NCI-H774 (cell line): Measurements from ENCODE around the gene SH3BP5L.

Source experiments
- DNase-seq: peaks from one replicate; lab custom pipeline; 2025; lab: John Stamatoyannopoulos, UW

Gene SH3BP5L

DNA sequence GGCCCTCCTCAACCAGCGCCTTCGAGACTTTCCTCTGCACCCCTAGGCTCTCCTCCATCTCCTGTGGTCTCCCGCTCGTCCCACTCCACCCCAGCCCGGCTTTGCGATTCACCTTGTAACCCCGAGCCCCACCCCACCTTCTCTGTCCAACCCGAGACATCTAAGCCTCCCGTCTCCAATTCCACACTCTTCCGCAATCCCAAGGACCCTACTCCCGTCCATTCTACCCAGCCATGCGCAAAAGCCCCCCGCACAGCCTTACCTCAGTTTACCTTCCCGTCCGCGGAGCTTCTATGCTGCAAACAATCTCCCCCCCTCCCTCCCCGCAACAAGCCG lies 174 bp downstream of the SH3BP5L start:
- no peak for DNase-seq

DNA sequence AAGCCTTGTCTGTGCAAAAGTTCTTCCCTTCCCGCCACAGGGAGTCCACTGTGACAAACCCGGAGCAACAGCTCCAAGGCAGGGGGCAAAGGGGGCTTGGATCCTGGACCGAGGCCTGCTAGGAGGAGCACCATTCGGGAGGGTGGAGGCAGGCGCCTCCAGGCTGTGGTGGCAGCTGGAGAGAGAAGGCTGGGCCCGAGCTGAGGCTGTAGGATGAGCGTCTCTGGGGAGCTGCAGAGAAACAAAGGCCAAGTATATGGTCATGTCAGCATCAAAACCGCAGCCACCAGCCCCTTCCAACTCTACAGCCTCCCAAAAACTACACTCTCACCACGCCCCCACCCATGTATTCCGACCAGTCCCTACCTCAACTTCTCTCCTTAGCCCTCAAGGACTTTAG lies 579 bp downstream of the SH3BP5L start:
- DNase-seq, result no peak

DNA sequence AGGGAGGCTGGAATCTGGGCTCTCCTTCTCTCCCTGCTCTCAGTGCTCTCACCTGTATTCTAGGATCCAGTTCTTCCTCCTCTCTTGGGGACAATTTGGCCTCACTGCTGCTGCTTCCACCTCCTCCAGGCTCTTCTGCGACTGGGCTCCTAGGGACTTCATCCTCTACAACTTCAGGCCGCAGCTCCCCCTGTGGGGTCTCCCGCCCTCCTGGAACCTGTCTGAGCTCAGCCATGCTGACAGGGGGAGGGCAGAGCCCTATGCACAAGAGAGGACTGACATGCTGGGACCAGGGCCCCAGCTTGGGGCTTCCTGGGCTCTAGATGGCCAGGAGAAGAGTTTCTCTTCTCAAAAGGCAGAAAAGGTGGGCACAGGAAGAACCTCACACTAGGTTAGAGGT lies 1.0 kb downstream of the SH3BP5L start:
- DNase-seq, result no peak

DNA sequence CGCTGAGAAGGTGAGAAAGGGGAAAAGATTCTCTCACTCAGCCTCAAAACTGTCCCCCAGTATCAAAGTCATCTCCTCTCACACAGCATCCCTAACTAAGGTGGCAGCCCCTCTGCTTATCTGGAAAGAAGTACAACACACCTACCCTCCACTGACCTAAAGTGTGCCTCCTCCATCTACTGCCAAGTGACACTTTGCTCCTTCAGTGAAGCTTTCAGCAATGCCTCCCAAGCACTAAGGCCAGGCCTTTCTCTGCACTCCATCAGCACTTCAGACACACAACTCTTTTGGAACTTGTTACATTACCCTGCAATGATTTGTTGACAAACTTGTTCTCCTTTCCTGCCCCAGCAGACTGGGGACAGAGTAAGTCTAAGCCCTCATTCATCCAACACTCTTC lies 1.4 kb downstream of the SH3BP5L start:
- no peak for DNase-seq

DNA sequence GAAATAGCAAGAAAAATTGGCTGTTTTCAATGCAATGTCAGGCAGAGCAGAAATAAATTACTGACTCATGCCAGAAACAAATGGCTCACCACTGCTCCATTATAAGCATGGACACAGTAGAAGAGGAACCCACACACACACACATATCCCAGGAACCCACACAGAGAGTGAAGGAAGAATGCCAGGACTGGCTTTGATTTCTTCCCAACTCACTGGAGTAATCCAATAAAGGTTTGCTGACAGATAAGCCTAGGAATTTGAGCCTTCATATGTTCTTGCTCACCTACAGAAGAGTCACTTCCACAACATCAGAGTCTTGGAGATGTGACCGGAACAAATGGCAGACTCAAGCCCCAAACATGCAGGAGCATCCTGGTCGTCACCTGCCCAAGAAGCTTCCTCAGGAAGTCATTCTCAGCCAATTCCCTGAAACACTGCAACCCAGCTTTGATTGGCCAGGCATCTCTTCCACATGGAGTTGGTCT lies 2.2 kb downstream of the SH3BP5L start:
- DNase-seq, result no peak

DNA sequence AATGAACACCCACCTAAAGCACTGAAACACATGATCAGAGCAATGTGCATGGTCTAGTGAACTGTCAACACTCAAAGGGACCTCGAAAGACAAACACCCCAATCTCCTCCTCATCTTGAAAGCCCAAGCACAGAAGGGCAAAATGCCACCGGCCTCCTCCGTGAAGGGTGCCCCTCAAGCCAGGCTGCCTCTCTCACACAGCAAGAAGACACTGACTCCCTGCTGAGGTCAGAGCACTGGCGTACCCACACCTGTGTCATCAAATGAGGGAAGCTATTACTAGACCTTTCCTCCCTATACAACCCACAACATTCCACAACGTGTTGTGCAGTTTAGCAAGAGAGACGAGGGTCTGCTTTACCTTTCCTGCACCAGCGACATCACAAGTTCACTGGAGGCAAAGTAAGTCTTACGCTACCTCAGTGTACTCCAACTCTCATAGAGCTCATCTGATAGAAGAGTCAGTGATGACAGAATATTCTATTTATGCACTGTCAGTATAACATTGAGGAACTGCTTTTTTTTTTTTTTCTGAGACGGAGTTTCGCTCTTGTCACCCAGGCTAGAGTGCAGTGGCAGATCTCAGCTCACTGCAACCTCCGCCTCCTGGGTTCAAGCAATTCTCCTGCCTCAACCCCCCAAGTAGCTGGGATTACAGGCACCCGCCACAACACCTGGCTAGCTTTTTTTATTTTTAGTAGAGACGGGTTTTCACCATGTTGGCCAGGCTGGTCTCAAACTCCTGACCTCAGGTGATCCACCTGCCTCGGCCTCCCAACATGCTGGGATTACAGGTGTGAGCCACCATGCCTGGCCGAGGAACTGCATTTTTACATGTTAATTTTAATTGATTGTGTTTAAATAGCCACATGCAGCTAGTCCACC lies 3.3 kb downstream of the SH3BP5L start:
- DNase-seq, result no peak

DNA sequence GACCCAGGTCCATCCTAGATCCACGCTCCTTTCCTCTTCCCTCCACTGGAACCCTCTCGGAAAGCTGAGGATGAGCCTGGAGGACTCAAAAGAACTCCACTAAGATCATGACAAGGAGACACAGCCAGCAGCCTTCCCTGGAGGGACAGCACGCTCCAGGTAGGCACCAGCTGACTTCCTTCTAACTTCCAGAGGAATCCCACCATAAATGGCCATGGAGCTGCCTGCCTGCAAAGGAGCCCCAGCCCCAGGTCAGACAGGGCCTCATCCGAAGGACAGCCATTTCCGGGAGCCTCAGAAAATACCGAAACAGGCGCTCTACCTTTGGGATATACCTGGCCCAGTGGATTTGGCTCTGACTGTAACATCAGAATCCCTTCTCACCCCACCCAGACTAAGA lies 4.1 kb downstream of the SH3BP5L start:
- no peak for DNase-seq

DNA sequence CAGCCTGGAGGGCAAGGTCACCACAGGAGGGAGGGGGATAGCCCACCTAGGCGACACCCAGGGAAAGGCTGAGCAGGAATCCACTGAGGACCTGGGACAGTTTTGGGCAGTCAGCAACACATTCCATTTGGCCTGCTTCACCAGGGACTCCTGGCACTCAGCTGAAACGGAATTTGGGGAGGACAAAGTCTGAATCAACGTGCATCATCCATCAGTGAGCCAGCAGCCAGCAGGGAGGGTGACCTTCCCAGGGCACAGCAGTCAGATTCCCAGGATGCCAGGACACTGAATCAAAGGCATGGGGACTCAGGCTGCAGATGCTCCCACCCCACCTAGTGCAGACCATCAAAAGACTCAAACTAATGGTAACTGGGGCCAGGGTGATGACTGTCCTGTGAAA lies 4.6 kb downstream of the SH3BP5L start:
- no peak for DNase-seq

DNA sequence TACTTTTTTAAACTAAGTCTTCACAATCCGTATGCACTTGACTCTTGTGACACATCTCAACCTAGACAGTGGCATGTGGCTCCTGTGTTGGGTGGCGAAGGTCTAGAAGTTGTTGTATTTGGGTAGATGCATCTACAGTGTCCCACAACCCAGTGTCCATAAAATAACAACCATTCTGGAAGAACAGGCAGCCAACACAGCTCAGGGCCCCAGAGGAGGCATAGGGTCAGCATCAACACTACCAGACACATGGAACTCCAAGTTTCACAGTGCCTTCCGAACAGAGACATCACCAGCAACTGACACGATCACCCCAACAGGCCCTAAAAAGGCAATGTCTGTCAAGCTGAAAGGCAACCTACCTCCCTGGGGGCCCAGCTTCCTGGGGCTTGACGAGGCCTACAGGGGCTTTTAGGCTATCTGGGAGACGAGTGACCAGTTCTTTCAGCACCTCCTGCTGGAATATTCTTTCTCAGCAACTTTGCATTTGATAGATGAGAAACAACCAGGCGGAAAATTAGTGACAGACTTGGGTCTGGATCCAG lies 5.6 kb downstream of the SH3BP5L start:
- DNase-seq, result no peak

DNA sequence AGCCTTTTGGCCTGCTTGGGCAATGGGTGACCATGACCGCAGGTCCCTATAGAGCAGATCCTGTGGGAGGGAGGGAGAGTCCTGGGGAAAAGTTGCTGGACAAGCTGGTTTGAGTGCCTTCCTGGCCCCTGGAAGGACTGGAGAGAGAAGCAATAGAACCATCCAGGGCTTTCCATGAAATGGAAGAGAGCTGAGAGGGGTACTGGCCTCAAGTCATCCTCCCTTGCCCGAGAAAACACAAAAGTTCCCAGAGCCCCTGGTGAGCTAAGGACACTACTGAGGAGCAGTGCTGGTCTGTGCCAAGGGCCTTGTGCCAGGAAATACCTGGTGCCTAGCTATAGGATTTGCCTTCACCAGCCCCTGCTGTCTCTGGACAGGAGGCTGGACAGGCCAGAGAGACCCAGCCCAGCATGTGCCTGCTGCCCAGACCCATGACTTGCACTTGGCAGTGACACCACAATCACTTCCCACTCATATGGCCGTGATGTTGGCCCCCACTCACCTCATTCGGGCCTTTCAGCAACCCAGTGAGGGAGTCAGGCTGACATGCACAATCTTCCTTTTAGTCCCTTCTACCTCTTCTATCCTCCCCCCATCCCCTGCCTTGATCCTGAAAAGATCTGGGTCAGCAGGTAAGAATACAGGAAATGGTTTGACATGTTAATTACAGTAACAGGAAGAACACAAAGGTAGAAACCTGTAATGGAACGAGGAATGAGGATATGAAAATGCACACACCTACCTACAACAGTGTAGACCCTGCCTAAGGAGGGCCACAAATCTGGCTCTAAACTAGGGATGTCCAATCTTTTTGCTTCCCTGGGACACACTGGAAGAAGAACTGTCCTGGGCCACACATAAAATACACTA lies 7.0 kb downstream of the SH3BP5L start:
- DNase-seq, result no peak

DNA sequence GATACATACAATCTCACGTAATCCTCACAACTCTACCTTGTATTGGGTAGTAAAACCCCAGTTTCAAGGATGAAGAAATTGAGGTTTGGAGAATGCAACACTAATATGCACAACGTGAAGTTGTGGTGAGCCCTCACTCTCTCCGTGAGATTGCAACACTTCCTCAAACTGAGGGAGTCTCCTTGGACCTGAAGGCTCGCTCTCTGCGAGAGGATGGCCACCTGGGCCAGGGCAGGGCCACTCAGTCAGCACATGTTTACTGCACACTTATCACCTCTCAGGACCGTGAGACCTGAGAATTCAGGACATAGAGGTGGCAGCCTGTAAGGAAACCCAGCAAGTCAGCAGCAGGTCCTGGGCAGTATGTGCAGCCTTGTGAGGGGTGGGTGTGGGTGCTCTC lies 8.7 kb downstream of the SH3BP5L start:
- DNase-seq, result no peak

DNA sequence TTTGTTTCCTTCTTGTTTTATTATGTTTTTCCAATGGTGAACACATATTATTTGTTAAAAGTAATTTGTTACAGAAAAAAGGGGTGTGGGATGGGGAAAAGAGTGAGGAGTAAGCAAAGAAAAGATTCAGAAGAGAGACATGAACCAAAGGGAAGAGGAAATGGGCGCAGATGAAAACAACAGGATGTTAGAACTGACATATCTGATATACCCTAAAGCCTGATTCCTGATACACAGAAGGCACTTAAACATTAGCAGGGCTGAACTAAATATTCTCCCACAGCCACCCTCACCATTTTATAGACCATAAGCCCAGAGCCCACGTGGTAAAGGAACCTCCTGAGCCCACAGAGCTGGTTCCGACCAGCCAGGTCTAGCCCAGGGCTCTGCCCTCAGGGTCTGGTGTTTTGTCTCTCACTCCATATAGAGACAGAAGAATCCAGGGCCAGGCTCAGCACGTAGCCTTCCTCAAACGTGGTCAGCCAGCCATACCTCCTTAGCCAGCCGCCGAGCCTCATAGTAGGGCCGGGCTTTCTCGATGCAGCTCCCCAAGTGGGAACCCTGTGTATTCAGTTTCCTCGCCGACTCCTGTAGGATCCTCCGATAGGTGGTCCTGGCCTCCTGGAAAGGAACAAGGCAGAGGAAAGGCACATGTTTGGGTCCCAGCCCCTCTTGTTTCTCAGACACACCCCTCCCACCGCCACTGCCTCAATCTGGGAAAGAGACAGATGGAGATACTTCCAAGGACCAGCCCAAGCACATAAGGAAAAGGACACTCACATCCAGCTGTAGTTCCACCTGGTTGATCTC lies 9.5 kb downstream of the SH3BP5L start:
- no peak for DNase-seq

DNA sequence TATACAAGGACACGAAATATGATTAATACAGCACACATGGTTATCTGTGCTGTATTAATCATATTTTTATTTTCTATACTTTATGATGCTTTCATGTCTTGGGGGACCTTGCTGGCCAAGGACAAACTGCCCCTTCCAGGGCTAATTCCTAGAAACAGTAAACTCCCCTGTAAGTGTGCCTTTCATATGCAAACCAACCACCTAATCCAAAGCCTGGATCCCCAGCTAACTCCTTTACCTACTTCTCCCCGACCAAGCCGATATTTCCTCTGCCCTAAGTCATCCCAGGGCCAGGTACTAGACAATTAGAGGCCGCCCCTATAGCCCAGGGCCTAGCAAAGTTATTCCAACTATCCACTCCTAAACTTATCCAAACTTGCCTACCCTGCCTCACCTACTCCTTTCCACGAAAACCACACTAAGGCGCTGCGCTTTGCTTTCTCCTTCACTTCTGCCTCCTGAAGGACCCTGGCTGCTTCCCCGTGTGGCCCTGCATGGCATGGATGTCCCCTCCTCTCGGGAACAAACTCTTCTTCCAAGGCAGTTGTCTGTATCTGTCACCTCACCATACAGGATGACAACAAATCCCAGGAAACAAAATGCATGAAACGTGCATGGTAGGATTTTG lies 10.2 kb downstream of the SH3BP5L start:
- DNase-seq, result no peak

DNA sequence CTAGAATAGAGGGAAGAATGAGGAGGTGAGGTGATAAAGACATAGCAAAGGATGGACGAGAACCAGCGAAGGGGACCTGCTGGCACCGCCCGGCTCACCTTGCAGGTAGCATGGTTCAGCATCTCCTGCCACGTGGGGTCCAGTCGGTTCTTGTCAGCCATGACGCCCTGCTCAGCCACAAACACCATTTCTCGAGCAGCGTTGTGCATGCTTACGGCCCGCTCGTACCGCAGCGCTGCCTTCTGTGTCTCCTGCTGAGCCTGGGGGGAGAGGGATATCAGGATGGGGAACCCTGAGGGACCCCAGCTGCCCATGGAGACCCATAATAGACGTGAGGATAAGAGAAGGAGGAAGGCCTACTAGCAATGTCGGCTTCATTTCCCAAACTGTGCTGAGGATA lies 11.4 kb downstream of the SH3BP5L start:
- DNase-seq, result no peak

DNA sequence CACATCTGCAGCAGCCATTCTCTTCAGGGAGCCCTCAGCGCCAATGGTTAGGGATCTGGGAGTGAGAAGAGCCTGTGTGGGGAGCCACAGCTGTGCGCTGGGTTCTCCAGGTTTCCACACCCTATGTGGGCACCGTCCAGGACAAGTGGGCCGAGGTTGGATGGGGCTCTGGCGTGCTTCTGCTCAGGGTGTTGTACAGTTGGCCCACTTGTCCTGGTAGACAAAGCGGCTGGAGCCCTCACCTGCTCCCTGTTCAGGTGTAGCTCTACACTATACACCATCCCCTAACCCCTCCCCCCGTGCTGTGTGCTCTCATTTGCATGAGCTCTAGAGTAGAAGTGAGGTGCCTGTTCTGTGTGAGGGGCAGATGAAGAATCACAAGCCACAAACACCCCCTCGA lies 12.2 kb downstream of the SH3BP5L start:
- no peak for DNase-seq

DNA sequence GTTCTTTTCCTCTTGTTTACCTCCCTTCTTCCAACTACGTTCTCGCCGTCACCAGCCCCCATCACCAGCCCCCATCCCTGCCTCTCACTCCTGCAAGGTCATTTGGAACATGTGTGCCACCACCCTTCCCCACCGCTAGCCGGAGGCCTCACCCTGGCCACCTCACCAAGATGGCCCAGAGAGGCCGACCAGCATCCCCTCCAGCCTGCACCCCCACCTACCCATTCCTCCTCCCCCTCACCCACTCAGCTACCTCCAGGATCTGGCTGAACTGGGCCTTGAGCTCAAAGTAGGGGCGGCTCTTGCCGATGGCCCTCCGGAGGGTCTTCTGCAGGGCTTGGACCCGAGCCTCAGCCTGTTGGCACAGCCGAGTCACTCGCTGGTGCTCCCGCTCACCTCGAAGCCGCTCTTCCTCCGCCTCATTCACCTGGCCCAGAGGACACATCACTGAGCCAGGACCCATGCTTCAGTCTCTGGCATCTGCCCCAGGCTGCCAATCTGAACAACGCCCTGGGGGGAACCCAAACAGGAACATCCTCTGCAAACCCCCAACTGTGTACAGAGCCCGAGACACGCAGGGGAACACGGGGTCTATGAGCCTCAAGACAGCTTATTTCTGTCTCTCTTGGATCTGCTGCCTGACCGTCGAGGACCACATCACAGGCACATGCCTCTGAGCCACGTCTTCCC lies 12.8 kb downstream of the SH3BP5L start:
- DNase-seq, result no peak

DNA sequence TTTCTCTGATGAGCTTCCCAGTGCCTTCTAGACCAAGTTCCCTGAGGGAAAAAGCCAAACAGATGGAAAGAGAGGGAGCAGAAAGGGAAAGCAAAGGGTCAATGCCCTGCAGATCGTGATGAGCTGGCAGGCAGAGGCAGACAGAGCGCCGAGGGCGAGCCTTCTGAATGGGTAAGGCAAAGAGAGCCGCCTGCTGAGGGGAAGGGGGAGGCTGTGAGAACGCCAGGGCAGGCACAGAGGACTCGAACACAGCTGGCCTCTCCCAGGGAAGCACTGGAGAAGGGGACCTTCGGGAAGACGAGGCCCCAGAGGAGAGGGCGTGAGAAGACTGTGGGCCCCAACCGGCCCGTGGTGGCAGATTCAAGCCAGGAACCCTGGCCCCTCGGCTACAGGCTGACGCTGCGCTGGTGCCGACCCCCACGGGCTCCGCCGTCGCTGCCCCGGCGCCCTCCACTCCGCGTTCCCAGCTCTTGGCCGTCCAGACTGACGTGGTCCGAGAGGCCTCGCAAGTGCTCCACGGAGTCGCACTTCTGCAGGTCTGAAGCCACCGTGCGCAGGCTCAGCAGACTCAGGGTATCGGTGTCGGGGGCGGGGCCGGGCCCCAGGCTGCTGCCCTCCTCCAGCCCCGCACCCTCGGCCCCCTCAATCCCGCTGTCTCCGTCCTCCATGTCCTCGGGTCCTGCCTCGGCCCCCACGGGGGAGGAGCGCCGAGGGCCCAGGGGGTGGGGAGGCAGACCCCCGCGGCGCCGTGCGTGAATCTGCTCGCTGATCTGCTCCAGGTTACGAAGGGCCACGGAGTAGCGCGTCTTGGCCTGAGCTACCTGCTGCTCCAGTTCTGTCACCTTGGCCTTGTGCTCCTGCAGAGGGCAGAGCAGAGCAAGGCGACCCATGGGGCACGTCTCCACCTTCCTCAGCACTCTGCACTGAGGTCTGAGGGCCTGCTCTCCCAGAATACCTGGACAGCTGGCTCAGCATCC lies 13.9 kb downstream of the SH3BP5L start:
- no peak for DNase-seq

DNA sequence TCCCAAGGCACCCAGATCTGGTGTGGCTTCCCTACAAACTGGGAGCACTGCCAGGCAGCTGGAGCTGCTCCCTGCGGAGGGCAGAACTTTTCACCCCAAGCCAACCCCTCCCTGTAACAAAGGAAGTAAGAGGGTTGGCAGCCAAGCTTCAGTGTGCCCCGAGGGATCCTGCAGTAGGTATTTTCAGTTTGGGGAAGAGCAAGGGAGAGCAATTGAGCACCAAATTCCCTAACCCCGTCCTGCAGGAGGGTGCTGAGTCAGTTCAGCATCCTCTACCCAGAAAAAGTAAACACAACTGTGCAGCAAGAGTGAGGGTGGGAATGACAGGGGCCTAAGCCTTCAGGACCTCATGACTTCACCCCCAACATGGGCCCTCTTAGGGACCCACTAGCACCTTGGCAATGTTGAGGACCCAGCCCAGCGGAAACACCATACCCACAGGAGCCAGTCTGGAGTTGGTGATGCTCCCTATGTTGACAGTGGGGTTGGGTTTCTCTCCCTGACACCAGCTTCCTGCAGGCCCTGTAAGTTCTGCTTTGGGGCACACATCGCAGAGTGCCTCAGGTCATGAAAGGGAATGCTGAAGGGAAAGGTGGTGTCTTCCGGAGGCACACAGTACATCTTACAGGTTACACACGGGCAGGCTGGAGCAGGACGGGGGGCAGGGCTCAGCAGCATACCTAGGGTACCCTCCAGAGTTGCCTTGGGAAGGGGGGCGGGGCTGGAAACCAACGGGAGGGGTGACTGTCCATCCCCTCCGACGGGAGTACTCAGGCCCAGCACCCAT lies 14.8 kb downstream of the SH3BP5L start:
- DNase-seq, result no peak
